GM19238 (cell line): ENCODE data around the gene FZD4.
"Not testable (repeated sequence)": the region's sequence is repeated elsewhere in the genome, so short reads cannot be mapped to it uniquely, and the experiment has no call there.

Experiments
- DNase-seq: peaks from one replicate; pipeline ENCODE4 v3.0.0; 2011; ENCODE audit warnings: low spot score; ENCODE audit not compliant: insufficient read length

FZD4 gene

GRCh38 chr11:86938203-86938899 is 16.8 kb downstream of the FZD4 start:
- no peak for DNase-seq

- not testable (repeated sequence) for DNase-seq
Observed at GRCh38 chr11:86937193-86937806, 17.9 kb downstream of the FZD4 start.

DNA sequence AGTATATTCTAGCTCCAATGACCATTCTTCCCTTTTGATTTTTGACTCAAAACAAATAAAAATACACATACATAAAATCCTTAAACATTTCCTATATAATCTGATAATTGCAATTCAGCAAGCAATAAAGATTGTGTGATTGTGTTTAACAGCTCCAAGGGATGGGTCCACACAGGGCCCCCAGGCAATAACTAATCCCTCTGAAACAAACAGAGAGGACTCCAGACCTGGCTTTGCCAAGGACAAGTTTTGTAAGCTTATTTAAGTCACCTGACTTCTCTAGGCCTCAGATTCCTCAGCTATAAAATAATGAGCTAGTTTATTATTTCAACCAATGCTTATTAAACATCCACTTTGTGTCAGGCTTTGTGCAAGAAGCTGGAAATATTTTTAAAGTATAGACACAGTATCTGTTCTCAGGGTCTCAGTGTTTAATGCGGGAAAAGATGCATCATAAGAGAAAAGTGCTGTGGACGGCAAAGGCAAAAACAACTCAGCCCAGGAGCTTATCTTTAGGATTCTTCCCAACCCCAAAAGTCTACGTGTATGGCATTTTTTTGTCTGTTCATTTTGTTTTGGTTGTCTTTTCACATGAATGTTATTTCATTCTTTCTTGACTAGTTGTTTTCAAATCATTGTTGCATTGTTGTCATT is 20.1 kb downstream of the FZD4 start:
- DNase-seq, result no peak

DNA sequence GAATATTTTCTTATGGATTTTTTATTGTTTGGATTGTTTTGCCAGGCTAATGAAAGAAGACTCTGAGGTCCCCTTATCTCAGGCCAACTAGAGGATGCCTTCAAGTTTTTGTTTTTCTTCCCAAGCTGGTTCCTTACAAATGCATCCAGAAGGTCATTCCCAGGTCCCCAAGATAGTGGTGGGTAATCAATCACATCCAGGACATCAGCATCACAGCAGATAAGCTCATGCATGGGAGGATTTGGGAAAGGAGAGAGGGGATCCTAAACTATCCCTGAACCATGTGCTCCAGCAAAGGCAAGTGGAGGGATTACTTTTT is 20.7 kb downstream of the FZD4 start:
- DNase-seq, result no peak

DNA sequence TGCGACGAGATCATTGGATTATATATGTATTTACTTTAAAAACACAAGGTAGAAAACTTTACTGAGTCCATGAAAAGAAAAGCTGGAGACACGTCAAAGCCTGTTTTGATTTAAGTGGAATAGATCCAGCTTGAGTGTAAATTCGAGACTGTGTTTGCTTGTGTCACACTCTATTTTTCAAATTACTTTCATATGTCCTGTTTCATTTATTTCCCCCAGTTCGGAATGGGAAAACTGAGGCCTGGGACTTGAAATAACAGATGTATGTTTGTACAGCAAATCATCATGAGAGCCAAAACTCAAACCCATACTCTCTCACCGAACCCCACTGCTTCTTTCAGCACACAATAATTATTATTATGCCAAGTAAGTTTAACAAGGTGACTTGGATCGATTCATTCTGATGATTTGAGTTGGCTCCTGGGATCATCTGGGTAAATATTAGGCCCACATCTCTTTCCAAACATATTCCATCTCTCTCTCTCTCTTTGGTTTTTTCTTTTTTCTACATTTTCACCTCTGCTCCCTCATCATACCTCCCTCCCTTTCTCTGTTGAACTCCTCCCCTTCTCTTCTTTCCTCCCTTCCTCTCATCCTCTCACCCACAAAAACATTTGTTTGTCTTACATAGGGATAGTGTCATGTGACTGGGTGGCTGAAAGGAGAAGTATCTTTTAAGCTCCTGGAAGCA is 21.2 kb downstream of the FZD4 start:
- DNase-seq, result no peak

GRCh38 chr11:86932924-86933875 is 22.0 kb downstream of the FZD4 start:
- no peak for DNase-seq

DNA sequence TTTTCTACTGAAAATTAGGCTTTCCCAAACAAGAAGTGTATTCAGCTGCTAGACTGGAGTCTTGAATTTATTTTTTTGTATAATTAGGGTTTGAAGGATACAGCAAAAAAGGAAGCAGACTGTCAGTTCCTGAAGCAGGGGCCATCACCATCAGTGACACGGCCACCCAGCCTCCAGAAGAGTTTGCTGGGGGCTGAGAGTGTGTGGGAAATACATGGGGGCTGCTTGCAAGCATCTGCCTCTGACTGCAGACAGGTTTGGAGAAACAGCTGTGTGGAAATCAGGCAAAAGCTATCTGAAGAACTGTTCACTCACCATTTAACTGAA is 23.0 kb downstream of the FZD4 start:
- DNase-seq, result no peak

- no peak for DNase-seq
Observed at GRCh38 chr11:86931548-86932258, 23.5 kb downstream of the FZD4 start.

DNA sequence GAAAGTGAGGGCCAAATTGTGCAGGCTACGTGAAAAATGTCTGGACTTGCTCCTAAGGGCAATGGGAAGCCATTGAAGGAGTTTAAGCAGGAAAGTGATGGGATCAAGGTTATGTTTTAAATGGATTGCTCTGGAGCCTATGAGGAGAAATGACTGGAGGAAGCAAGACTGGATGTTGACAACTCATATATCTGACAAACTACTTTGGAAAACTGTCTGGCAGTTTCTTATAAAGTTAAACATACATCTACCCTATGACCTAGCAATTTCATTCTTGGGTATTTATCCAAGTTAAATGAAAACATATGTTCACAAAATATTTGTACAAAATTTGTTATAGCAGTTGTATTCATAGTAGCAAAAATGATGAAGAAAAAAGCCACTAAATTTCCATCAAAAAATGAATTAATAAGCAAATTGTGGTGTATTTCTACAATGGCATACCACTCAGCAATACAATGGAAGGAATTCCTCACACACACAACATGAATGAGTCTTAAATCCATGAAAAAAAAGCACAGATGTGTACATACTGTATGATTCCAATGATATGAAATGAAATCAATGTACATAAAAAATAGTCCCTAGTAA is 24.1 kb downstream of the FZD4 start:
- DNase-seq, result no peak

- DNase-seq, result no peak
Observed at GRCh38 chr11:86926975-86927374, 28.2 kb downstream of the FZD4 start.

DNA sequence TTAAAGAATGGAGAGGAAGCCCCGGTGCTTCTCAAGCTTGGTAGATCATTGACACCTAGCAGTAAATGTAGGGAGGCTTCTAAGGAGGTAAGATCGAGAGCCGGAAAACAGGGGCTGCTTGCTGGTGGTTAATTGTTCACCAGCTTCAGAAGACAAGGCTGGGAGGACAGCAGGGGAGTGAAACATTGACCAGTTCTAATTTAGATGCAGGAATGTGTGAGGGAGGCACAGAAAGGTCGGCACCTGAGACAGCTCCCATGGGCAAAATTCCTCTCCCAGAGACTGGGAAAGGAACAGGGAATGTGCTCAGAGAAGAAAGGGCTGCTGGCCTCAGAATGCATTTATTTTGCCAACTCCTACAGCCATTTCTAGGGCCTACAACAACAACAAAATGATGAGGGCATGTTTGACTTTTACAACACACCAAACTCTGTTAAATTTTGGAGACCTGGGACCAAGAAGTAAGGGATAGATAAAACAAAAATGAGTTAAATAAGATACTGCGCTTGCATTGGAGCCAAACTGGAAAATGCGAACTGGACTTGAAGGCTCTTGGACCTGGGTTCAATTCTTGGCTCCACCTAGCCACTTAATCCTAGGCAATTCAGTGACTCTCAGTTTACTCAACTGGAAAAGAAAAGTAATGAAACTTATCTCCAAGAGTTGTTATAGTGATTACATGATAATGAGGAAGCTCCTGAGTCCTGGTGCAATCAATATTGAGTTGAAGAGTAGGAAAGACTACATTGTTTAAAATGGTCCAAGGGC is 31.0 kb downstream of the FZD4 start:
- no peak for DNase-seq

DNA sequence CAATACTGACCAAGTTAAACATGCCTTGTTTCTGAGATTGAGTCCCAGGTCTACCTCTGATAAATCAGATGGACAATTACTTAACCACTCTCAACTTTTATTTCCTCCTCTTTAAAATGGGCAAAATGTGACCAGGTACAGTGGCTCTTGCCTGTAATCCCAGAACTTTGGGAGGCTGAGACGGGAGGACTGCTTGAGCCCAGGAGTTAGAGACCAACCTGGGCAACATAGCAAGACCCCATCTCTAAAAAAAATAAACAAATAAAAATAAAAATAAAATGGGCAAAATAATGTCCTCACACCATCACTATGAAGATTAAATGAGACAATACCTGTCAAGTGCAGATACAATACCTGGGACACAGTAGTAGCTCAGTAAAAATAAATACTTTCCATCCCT is 33.0 kb downstream of the FZD4 start:
- no peak for DNase-seq

DNA sequence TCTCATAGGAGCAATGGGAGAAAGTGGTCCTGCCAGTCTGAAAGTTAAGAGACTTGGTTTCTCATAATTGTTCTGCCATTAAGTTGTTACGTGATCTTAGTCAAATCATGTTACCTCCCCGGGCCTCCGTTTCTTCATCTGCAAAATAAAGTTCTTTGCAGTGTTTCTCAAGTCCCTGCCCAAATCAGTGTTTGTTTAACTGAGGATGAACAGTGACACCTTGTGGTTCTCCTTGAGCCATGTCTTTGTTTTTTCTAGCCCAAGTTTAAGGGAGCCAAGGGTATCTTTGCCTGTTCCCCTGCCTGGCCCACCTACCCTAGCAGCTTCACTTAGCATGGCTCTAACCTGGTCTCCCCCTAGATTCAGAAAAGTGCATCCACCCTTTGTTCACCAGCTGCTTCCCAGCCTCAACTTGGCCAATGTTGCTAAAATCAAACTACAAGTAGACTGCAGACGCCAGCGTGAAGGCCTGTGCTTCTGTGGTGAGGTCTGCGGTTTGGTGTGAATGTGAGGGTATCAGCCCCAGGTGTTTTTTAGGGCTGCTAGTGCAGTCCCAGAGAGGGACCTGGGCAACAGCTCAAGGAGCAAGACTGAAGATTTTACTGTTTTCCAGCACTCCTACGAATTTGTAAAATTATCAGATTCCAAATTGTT is 35.5 kb downstream of the FZD4 start:
- DNase-seq, result peak; percentile 4

DNA sequence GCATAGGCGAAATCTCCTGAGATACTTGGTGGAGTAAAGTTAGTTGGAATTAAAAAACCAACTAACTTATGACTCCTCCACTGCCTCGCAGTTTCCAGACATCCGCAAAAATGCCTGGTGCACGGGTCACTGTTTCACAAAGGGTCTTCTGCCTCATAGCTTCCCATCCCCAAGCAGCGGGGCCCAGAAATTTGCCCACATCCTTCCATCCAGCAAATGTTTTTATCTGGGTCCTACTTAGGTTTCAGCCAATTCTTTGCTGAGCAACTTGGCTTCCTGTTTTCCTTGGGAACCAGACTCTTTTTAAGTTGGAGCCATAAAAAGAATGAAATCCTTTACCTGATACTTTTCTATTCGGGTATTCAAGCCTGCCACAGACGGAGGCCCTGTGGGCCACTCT is 36.2 kb downstream of the FZD4 start:
- no peak for DNase-seq

DNA sequence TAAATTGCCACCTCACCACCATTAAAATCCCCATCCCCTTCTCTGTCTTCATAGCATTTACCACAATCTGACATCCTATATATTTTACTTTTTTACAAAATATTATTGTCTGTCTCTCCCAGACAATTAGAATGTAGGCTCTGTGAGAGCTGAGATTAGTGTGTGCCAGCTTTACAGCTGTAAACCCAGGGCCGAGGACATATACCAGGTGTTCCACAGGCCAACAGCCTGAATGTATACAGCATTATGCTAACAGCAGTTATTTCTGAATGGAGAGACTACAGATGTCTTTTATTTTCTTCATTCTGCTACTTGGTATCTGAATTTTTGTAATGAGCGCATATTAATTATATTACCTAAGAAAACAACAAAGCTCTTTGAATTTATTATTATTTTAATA is 36.7 kb downstream of the FZD4 start:
- no peak for DNase-seq

GRCh38 chr11:86917589-86917988 is 37.6 kb downstream of the FZD4 start:
- no peak for DNase-seq

- DNase-seq, result no peak
Observed at GRCh38 chr11:86916330-86916729, 38.9 kb downstream of the FZD4 start.

GRCh38 chr11:86915850-86916249 is 39.3 kb downstream of the FZD4 start:
- not testable (repeated sequence) for DNase-seq

GRCh38 chr11:86914865-86915519 is 40.2 kb downstream of the FZD4 start:
- no peak for DNase-seq
